SJSA1 (cell line): Measurements from ENCODE around the gene TUBB4B. TPM values are rescaled to one million over a fixed set of nuclear protein-coding genes. Genes with fewer than 3 reads are reported as not detected.

Experiments used
- DNase-seq, 2 experiments: peaks; one replicate each; pipeline ENCODE4 v3.0.0-alpha.2; 2015 to 2020; ENCODE audit warnings: low spot score in 2 of 2, low read depth in 1 of 2
- H3K27ac ChIP-seq: fragments of 250-450 bp; sonication (Bioruptor Pico); 2 replicates; pipeline ENCODE4 v1.5.1; 2020; ENCODE audit warnings: mild to moderate bottlenecking, moderate library complexity
- H3K27me3 ChIP-seq: fragments of 250-450 bp; sonication (Bioruptor Pico); replicated peaks from 2 replicates; pipeline ENCODE4 v1.5.1; 2020; ENCODE audit warnings: mild to moderate bottlenecking, moderate library complexity
- H3K36me3 ChIP-seq: fragments of 250-450 bp; sonication (Bioruptor Pico); 2 replicates; pipeline ENCODE4 v1.5.1; 2020; ENCODE audit warnings: mild to moderate bottlenecking
- H3K4me1 ChIP-seq: fragments of 250-450 bp; sonication (Bioruptor Pico); replicated peaks from 2 replicates; pipeline ENCODE4 v1.6.1; 2021; ENCODE audit warnings: mild to moderate bottlenecking
- H3K4me3 ChIP-seq: fragments of 250-450 bp; sonication (Bioruptor Pico); 2 replicates; pipeline ENCODE4 v1.5.1; 2020; ENCODE audit warnings: mild to moderate bottlenecking
- H3K9me3 ChIP-seq: fragments of 250-450 bp; sonication (Bioruptor Pico); replicated peaks from 2 replicates; pipeline ENCODE4 v1.5.1; 2020; ENCODE audit warnings: mild to moderate bottlenecking
- total RNA-seq: library from RNA; depleted of rRNA; stranded (reverse); fragments of >200 nt; shearing (Covaris generic); gene quantifications from 2 replicates; pipeline ENCODE4 v1.2.3, GENCODE V29; 2014

The TUBB4B gene
- total RNA-seq, 1 experiment from 2014 or later: 229 TPM

DNA sequence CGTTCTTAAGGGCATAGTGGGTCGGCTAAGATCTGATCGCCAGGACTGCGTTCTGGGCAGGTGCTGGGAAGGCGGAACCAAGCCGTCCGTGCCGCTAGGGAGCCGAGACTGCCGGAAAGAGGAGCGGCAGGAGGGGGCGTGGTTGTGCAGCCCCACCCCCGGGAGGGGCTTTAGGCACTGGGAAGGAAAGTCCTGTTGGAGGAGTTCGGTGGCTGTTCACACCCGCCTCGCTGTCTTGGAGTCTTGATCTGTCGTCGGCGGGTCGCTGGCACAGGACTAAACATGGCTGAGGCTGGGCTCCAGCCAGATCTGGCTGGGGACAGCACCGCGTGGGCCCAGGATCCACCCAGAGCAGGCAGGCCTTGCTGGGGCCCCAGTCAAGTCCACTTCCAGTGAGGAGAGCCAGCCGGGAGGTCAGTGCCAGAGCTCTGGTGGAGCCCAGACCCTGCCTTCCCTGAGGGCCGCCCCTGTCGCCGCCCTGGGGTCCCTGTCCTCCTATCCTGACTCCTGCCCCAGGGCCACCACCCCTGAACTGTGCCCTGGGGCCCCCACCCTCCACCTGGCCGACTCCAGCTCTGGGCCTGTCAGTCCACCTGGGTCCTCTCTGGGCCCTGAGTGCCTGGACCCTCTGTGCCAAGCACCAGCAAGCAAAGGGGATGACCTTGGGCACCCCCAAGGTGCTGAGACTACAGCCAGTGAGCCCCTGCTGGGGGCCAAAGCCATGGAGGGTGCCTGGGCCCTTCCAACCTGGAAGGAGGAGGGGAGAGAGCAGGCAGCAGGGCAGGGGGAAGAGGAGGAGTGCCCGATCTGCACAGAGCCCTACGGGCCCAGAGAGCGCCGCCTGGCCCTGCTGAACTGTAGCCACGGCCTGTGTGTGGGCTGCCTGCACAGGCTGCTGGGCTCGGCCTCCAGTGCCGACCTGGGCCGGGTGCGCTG, 23.5 kb upstream of the TUBB4B start:
- Histone ChIP-seq H3K27ac (no peak overlapping the region), H3K9me3 (no peaks in the 10 kb centered on the region), H3K27me3 (no peaks in the 10 kb centered on the region), H3K4me3 (no peak overlapping the region), H3K4me1 (peaks cover 11% of the 10 kb centered on the region), H3K36me3 (peaks cover 55% of the 10 kb centered on the region)
- DNase-seq: no peak

DNA sequence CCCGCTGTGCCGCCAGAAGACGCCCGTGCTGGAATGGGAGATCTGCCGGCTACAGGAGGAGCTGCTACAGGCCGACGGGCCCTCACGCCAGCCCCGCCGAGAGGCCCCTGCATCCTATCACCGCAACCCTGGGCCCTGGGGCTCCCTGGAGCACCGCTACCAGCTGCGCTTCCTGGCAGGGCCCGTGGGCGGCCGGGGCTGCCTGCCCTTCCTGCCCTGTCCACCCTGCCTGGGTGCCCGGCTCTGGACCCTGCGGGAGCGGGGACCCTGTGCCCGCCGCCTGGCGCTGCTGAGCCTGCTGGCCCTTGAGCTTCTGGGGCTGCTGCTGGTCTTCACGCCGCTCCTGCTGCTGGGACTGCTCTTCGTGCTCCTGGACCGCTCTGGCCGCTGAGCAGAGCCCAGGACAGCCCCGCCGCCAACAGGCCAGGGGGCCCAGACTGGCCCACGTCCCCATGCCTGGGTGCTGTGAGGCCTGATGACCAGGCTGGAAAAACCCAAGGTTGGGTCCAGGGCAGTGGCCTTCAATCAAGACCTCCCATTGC, 22.8 kb upstream of the TUBB4B start:
- H3K4me1 ChIP-seq: peaks cover 18% of the 10 kb centered on the region
- H3K27me3 ChIP-seq: no peaks in the 10 kb centered on the region
- no peaks in the 10 kb centered on the region for H3K9me3 ChIP-seq
- peaks cover 49% of the 10 kb centered on the region for H3K36me3 ChIP-seq
- no peak for DNase-seq
- no peak overlapping the region for H3K4me3 ChIP-seq
- no peak overlapping the region for H3K27ac ChIP-seq

DNA sequence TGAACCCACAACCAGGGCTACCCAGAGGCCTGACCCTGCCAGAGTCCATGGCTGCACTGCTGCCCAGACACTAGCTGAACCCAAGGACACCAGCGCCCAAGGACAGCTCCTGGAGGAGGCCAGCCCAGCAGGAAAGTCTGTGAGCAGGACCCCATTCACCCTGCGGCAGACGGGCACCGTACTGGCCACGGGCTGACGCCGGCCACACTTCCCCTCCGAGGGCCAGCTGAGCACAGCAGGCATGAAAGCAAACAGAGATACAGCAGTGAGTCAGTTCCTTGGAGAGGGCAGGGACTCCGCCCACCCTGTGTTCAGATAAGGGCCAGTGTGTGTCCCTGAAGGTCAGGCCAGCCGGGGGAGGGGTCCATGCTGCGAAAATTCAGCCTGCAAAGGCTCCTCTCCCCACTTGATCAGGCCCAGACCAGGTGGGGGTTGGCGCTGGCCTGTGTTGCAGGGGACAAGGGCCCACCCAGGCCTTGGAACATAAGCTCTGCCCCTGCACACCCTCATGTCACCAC, 22.3 kb upstream of the TUBB4B start:
- peak in 1 of 2 experiments; percentile 20 for DNase-seq

DNA sequence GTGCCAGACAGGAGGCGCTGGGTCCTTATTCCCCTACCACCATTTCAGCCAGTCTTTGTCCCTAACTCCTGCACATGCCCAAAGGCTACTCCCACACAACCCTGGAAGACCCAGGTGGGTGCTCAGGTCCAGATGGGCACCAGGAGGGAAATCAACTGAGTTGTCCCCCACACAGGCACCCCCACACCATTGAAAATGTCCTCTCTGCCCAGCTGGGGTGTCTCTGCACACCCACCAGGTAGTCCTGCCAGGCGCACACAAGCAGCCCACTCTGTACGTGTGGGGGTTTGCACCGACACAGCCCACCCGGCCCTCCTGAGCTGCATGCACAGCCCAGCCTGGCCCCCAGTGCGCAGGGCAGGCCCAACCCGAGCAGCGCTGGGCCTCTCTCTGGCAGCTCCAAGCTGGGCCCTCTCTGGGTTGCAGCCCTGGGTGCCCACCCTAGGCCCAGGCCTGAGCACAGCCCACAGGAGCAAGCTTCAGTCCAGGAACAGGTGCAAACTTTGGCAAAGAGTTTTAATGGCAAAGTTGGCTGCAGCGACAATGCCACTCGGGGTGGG, 21.2 kb upstream of the TUBB4B start:
- Histone ChIP-seq H3K4me3 (no peak overlapping the region), H3K9me3 (no peaks in the 10 kb centered on the region), H3K36me3 (peaks cover 37% of the 10 kb centered on the region), H3K27me3 (no peaks in the 10 kb centered on the region), H3K27ac (no peak overlapping the region), H3K4me1 (peaks cover 25% of the 10 kb centered on the region)
- no peak for DNase-seq

More for the DNA sequence above, 22.3 kb upstream of the TUBB4B start:
- Histone ChIP-seq H3K4me3 (no peak overlapping the region), H3K4me1 (peaks cover 20% of the 10 kb centered on the region), H3K27me3 (no peaks in the 10 kb centered on the region), H3K9me3 (no peaks in the 10 kb centered on the region), H3K27ac (no peak overlapping the region), H3K36me3 (peaks cover 47% of the 10 kb centered on the region)

DNA sequence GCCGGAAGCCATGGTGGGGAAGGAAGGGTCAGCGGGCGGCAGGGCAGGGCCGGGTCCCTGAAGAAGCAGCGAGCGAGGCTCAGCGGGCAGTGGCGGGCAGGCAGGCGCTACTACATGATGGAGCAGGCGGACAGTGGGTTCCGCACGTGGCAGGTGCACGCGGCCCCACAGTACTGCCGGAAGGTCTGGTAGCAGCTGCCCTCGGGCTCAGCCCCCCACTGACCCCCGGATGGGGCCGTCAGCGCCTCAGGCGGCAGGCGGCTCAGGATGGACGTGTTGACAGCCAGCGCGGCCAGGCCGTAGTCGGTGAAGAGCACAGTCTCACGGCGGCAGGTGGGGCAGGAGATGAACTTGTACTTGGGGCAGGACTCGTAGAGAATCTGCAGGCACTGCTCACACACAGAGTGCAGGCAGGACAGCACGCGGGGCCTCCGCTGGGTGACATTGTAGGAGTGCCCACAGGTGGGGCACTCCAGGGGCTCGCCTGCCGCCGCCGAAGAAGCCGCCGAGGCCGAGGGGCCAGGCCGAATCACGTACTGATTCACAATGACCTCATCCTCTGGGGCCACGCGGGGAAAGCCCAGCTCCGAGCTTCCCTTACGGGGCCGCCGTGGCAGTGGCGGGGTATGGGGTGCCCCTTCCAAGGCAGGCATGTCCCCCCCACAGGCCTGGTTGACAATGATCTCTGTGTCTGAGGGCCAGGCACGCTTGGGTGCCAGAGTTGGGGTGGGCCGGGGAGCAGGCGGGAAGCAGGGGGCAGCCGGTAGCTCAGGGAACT, 20.6 kb upstream of the TUBB4B start:
- Histone ChIP-seq H3K36me3 (peaks cover 32% of the 10 kb centered on the region), H3K27me3 (no peaks in the 10 kb centered on the region), H3K27ac (no peak overlapping the region), H3K4me1 (peaks cover 25% of the 10 kb centered on the region), H3K4me3 (no peak overlapping the region), H3K9me3 (no peaks in the 10 kb centered on the region)
- DNase-seq: no peak

DNA sequence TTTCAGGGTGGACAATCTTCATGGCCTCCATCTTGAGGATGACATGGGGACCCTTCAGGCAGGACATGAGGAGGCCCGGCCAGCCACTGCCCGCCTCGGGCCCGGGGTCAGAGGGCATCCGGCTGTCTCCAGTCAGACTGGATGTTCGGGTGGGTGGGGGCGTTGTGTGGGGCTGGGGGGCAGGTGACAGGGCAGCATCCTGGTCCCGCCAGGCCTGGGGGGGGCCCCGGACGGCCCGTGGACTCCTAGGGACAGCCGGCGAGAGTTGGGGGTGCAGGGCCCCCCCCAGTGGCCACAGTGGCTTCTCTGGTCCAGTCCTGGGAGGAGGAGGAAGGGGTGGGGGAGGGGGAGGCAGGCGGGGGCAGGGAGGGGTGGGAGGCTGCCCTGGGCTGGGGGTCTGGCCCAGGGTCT, 20.0 kb upstream of the TUBB4B start:
- peaks cover 26% of the 10 kb centered on the region for H3K36me3 ChIP-seq
- DNase-seq: no peak
- H3K9me3 ChIP-seq: no peaks in the 10 kb centered on the region
- no peaks in the 10 kb centered on the region for H3K27me3 ChIP-seq
- peaks cover 25% of the 10 kb centered on the region for H3K4me1 ChIP-seq
- no peak overlapping the region for H3K27ac ChIP-seq
- H3K4me3 ChIP-seq: no peak overlapping the region

DNA sequence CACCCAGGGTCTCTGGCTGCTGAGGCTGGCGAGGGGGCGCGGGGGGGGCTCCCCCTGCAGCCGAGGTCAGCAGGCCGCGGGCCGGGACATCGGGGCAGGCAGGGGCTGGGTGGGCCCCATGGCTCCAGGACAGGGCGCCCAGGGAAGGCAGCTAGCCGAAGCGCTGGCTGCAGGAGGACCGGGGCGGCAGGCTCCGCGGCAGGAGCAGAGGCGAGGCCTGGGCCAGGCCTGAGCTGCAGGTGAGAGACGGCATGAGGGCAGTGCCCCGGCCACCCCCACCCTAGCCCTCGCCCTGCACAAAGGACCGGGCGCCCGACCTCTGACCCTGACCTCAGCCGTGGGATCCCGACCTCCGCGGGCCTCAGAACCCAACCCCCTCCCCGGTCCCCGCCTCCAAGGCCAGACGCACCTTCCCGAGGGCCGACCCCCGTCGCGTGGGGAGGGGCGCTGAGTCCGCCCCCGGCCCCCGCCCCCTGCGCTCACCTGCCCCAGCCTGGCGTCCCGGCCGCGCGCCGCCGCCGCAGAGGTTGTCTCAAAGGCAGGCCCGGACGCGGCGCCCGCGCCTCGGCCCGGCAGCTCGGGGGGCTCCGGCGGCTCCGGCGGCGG, 19.5 kb upstream of the TUBB4B start:
- Histone ChIP-seq H3K4me1 (peaks cover 25% of the 10 kb centered on the region), H3K9me3 (no peaks in the 10 kb centered on the region), H3K36me3 (peaks cover 21% of the 10 kb centered on the region), H3K27ac (no peak overlapping the region), H3K27me3 (no peaks in the 10 kb centered on the region), H3K4me3 (no peak overlapping the region)
- DNase-seq: no peak

DNA sequence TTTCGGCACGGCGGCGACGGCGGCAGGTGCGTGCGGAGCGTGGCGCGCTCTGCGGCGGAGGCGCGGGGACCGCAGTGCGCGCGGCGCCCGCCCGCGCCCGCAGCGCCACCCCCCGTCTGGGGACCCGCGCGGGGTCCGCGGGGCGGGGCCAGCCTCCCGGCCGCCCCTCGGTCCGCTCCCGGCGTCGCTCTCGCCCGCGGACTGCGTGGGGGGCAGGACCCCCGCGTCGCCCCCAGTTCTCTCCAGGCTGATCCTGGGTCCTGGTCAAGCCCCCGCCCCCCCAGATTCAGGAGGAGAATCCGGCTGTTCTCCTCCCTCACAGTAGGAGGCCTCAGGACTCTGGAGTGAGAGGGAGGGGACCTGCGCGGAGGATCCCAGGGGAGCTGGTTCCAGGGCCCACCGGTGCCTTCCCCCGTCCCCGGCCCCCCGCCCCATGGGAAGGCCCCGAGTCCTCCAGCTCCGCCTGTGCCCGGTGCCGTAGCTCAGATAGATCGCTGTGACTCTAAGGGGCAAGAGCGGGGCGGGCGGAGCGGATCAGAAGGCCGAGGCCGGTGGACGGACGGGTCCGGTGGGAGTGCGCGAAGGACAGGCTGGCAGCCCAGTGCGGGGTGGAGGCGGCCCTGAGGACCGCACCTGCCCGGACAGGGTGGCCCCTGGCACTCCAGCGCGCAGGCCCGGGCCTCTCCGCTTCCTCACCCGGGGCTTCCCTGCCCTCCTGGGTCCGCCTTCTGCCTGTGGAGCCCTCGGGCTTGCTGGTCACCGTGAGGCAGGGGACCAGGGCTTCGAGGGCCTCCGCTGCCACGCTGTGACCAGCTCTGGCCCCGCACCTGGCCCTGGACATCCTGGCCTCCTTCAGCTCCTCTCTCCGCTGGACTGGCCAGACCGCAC, 18.7 kb upstream of the TUBB4B start, which contains the start of gene RNF208:
Gene RNF208 (minus strand): TSS at position 51 of the 888 bp plus-strand sequence. CDS start 1,028 bp downstream, outside the sequence.
- DNase-seq: no peak
- H3K36me3 ChIP-seq: peaks cover 19% of the 10 kb centered on the region
- H3K4me3 ChIP-seq: peak within 1 kb of the TSS; percentile 82
- peaks cover 29% of the 10 kb centered on the region for H3K4me1 ChIP-seq
- H3K9me3 ChIP-seq: no peaks in the 10 kb centered on the region
- H3K27ac ChIP-seq: no peak within 1 kb of the TSS
- no peaks in the 10 kb centered on the region for H3K27me3 ChIP-seq

DNA sequence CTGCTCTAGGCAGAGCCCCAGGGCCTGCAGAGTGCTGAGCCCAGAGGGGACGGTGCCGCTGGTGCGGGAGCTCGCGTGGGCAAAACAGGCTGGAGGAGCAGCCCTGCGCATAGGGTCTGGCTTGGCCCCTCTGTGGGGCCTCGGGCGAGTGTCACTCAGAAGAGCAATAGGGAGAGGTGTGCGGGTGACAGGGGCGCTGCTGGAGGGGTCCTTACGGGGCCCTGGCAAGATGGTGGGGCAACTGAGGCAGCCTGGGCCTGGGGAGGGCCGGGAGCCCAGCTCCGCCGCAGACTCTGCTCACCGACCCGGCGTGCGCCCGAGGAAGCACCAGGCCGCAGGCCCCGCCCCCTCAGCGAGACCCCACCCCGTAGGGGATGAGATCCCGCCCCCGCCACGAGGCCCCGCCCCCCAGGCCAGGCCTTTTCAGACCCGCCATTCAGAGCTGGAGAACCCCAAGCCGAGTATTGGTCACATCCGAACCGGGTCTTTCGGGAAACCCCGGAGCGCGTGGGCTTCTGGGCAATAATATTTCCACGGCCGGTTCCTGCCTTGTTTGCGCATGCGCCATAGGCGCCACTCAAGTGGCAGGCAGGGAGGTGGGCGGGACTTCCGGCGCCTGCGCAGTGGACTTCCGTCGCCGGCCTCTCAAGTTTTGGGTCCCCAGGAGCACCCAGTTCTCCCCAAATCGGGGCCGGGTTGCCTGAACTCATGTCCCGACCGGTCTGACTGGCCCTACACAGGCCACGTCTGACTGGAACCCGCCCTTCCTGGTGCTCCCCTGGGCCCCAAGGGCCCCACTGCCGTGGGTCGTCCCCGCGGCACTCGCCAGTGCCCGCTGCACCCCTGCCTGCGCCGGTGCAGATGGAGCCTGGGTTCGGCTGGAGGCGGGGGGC, 17.8 kb upstream of the TUBB4B start:
- H3K4me3 ChIP-seq: peak overlapping the region; percentile 82
- H3K36me3 ChIP-seq: peaks cover 10% of the 10 kb centered on the region
- no peaks in the 10 kb centered on the region; the same call in 1 of the 2 replicates for H3K27me3 ChIP-seq
- H3K9me3 ChIP-seq: no peaks in the 10 kb centered on the region
- H3K4me1 ChIP-seq: peaks cover 27% of the 10 kb centered on the region
- peak; percentile 88 to 98 for DNase-seq
- H3K27ac ChIP-seq: peak overlapping the region; percentile 50

DNA sequence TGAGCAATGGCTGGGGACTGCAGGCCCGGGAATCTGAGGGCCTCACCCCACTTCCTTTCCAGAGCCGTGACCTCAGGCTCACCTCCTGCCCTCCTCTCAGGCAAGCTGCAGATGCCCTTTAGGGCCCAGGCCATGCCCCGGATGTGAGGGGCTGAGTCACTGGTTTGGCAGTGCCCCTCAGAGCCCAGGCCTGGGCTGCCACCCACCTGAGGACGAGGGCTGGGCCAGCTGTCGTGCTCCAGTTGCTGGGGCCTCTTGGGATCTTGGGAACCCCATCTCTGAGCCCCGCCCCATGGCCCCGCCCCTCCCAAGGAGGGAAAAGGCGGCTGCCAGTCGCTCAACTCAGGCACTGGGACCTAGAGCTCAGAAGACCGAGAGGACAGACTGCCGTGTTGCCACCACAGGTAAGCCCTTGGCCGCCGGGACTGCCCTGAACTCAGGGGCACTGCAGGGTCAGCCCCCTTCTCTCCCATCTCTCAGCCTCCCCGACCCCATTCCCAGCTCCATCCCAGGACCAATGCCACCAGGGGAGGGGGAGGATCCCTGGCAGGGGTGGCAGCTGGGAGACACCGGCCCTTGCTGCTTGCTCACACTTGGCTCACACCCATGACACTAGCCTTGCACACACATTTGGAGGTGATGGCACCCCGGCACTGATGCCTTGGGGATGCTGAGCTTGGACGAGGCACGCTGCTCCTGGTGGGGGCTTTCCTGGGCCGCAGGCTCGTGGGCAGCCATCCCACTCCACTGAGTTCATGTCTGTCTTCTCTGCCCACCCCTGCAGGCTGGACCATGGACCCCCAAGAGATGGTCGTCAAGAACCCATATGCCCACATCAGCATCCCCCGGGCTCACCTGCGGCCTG, 16.0 kb upstream of the TUBB4B start, which contains the start of gene CYSRT1:
Gene CYSRT1 (plus strand): TSS at position 345 of the 865 bp plus-strand sequence. CDS start 448 bp downstream, at position 793.
- H3K27me3 ChIP-seq: peaks cover 3% of the 10 kb centered on the region; the same call in 1 of the 2 replicates
- H3K27ac ChIP-seq: no peak within 1 kb of the TSS
- H3K4me1 ChIP-seq: peaks cover 19% of the 10 kb centered on the region
- H3K36me3 ChIP-seq: peaks cover 3% of the 10 kb centered on the region; the same call in 1 of the 2 replicates
- DNase-seq: no peak
- H3K4me3 ChIP-seq: peak within 1 kb of the TSS; percentile 82
- H3K9me3 ChIP-seq: no peaks in the 10 kb centered on the region
